Stimulated activated CD4-positive, alpha-beta T cell treated with anti-CD3 and anti-CD28 coated beads, Interleukin-12 subunit alpha, Interleukin-12 subunit beta, amount 100 ng/mL, for 4 hours (primary cell): ENCODE results near the gene USP6NL.

Experiments
- DNase-seq: peaks from one replicate; pipeline ENCODE4 v3.0.0-alpha.2; 2020

Gene USP6NL

DNA sequence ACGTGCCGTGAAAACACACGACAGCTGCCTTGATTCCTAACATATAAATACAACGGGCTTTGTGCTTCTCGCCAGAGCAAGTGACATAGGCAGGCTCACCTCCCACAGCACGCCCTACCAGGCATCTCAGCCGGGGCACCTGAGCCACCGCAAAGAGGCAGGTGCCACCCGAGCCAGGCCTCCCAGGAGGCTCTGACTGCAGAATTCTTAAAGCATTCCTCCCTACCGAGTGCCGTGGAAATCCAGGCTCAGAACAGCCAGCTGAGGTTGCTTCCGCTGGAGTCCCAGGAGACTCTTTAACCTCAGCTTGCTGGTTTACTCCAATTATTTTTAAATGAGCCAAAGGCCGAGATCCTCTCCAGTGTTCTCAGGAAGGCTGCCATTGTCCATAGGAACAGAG is 206.5 kb downstream of the USP6NL start:
- no peak for DNase-seq
